Activated B cell treated with CpG ODN at 0.5 μM for 24 hours (primary cell): ENCODE results near the gene ACTG2. TPM values are rescaled to one million over a fixed set of nuclear protein-coding genes. Genes with fewer than 3 reads are reported as not detected.

Experiments used
- ATAC-seq: fragments of 200-7000 bp; cut with Tn5 transposase; one replicate; pipeline ENCODE4 v1.10.0; 2021; ENCODE audit warnings: low read depth, mild to moderate bottlenecking, moderate library complexity
- CTCF ChIA-PET: fragments of 350-600 bp; sonication (Branson Sonifier 250); formaldehyde crosslinking; loops from one replicate; lab custom pipeline; 2021; ENCODE audit warnings: antibody characterized with exemption; lab: Charles Lee
- POLR2A ChIA-PET: fragments of 350-600 bp; sonication (Branson Sonifier 250); formaldehyde crosslinking; loops from one replicate; lab custom pipeline; 2021; ENCODE audit warnings: antibody characterized with exemption; lab: Charles Lee
- DNase-seq: peaks from one replicate; pipeline ENCODE4 v3.0.0; 2022
- H3K27ac Mint-ChIP-seq: one replicate; pipeline ENCODE4 v1.8.0; 2020; ENCODE audit warnings: mixed read lengths
- H3K27me3 Mint-ChIP-seq: one replicate; pipeline ENCODE4 v1.8.0; 2021; ENCODE audit warnings: mixed read lengths
- H3K36me3 Mint-ChIP-seq: one replicate; pipeline ENCODE4 v1.8.0; 2021; ENCODE audit warnings: low read depth, mixed read lengths
- H3K4me1 Mint-ChIP-seq: one replicate; pipeline ENCODE4 v1.8.0; 2021; ENCODE audit warnings: mixed read lengths
- H3K4me3 Mint-ChIP-seq: one replicate; pipeline ENCODE4 v1.8.0; 2020; ENCODE audit warnings: mild to moderate bottlenecking, mixed read lengths
- H3K9me3 Mint-ChIP-seq: one replicate; pipeline ENCODE4 v1.8.0; 2020; ENCODE audit warnings: mixed read lengths
- CTCF ChIP-seq: fragments of 200-600 bp; IDR thresholded peaks from one replicate; pipeline ENCODE4 v1.8.0; 2022; ENCODE audit warnings: antibody characterized with exemption, mild to moderate bottlenecking
- intact Hi-C: fragments of 100-400 bp; cut with micrococcal nuclease; formaldehyde crosslinking; loops from one replicate; pipeline ENCODE4 v1.15.1; 2024
- total RNA-seq: library from RNA; stranded (reverse); gene quantifications from 2 replicates; pipeline ENCODE4 v1.2.3, GENCODE V29; 2022

ACTG2 gene
- total RNA-seq, 1 donor from 2014 or later = not detected

- Mint-ChIP-seq H3K27ac (no peak overlapping the region), H3K9me3 (no peaks in the 10 kb centered on the region), H3K4me1 (no peaks in the 10 kb centered on the region), H3K27me3 (no peaks in the 10 kb centered on the region), H3K4me3 (no peak overlapping the region), H3K36me3 (no peaks in the 10 kb centered on the region)
- DNase-seq = no peak
- ChIA-PET CTCF (no interaction called here), POLR2A (no interaction called here)
- no peak for TF ChIP-seq CTCF
- intact Hi-C loops = no loop called here
- no peak for ATAC-seq
Observed at GRCh38 chr2:73915437-73915993, 22.7 kb downstream of the ACTG2 start.

- H3K9me3 Mint-ChIP-seq = no peaks in the 10 kb centered on the region
- ChIA-PET POLR2A (no interaction called here), CTCF (no interaction called here)
- H3K27me3 Mint-ChIP-seq = no peaks in the 10 kb centered on the region
- no peaks in the 10 kb centered on the region for H3K36me3 Mint-ChIP-seq
- TF ChIP-seq CTCF = no peak
- intact Hi-C loops = no loop called here
- H3K4me1 Mint-ChIP-seq = peaks cover 2% of the 10 kb centered on the region
- ATAC-seq (no peak), DNase-seq (no peak)
- no peak overlapping the region for H3K4me3 Mint-ChIP-seq
- H3K27ac Mint-ChIP-seq = no peak overlapping the region
Observed at GRCh38 chr2:73916666-73917065, 23.9 kb downstream of the ACTG2 start.

- H3K27ac Mint-ChIP-seq = no peak overlapping the region
- ATAC-seq = no peak
- no peak for DNase-seq
- ChIA-PET POLR2A (no interaction called here), CTCF (no interaction called here)
- H3K4me1 Mint-ChIP-seq = peaks cover 2% of the 10 kb centered on the region
- intact Hi-C loops = no loop called here
- H3K4me3 Mint-ChIP-seq = no peak overlapping the region
- TF ChIP-seq CTCF = no peak
- H3K36me3 Mint-ChIP-seq = no peaks in the 10 kb centered on the region
- no peaks in the 10 kb centered on the region for H3K9me3 Mint-ChIP-seq
- no peaks in the 10 kb centered on the region for H3K27me3 Mint-ChIP-seq
Observed at GRCh38 chr2:73917296-73917695, 24.5 kb downstream of the ACTG2 start.

GRCh38 chr2:73917696-73918207, 24.9 kb downstream of the ACTG2 start:
- CTCF ChIA-PET = no interaction called here
- peaks cover 4% of the 10 kb centered on the region for H3K4me1 Mint-ChIP-seq
- no peaks in the 10 kb centered on the region for H3K36me3 Mint-ChIP-seq
- no peak overlapping the region for H3K4me3 Mint-ChIP-seq
- TF ChIP-seq CTCF = no peak
- no peaks in the 10 kb centered on the region for H3K9me3 Mint-ChIP-seq
- no peaks in the 10 kb centered on the region for H3K27me3 Mint-ChIP-seq
- intact Hi-C loops = no loop called here
- no peak for ATAC-seq
- POLR2A ChIA-PET = no interaction called here
- no peak overlapping the region for H3K27ac Mint-ChIP-seq
- no peak for DNase-seq

GRCh38 chr2:73918856-73919255, 26.0 kb downstream of the ACTG2 start:
- POLR2A ChIA-PET = no interaction called here
- H3K9me3 Mint-ChIP-seq = no peaks in the 10 kb centered on the region
- H3K4me3 Mint-ChIP-seq = no peak overlapping the region
- intact Hi-C loops = no loop called here
- no peaks in the 10 kb centered on the region for H3K27me3 Mint-ChIP-seq
- no peak for ATAC-seq
- TF ChIP-seq CTCF = no peak
- DNase-seq = no peak
- H3K27ac Mint-ChIP-seq = no peak overlapping the region
- no peaks in the 10 kb centered on the region for H3K36me3 Mint-ChIP-seq
- CTCF ChIA-PET = no interaction called here
- peaks cover 9% of the 10 kb centered on the region for H3K4me1 Mint-ChIP-seq
